PFSK-1 (cell line): Measurements from ENCODE around the gene GAMT.

Source experiments
- FOXP2 ChIP-seq: optimal IDR thresholded peaks from 2 replicates; pipeline ENCODE3; 2011; ENCODE audit warnings: borderline replicate concordance, control low read depth, inconsistent platforms; ENCODE audit not compliant: insufficient read depth; ENCODE audit errors: extremely low read length, extremely low read depth
- POLR2AphosphoS5 ChIP-seq: IDR thresholded peaks from 2 replicates; pipeline ENCODE4 v1.6.1; 2012; ENCODE audit warnings: low read depth, mild to moderate bottlenecking, control low read depth, low read length, moderate library complexity
- SIN3A ChIP-seq: IDR thresholded peaks from 2 replicates; pipeline ENCODE4 v1.6.1; 2012; ENCODE audit warnings: mild to moderate bottlenecking, low read length, moderate library complexity, borderline replicate concordance; ENCODE audit not compliant: insufficient read depth
- TAF1 ChIP-seq: IDR thresholded peaks from 2 replicates; pipeline ENCODE4 v1.6.1; 2012; ENCODE audit warnings: low read length, control low read depth, borderline replicate concordance; ENCODE audit not compliant: insufficient read depth
- TF ChIP-seq, protein P1 (sequence below), 2 experiments: IDR thresholded peaks; 2 replicates each; pipeline versions ENCODE4 v1.6.1 to v1.8.0; 2011 to 2012; ENCODE audit warnings: low read depth in 2 of 2, low read length in 2 of 2, control low read depth in 1 of 2, inconsistent platforms in 1 of 2, mild to moderate bottlenecking in 1 of 2, moderate library complexity in 1 of 2; ENCODE audit not compliant: insufficient read depth in 1 of 2

GAMT gene

DNA sequence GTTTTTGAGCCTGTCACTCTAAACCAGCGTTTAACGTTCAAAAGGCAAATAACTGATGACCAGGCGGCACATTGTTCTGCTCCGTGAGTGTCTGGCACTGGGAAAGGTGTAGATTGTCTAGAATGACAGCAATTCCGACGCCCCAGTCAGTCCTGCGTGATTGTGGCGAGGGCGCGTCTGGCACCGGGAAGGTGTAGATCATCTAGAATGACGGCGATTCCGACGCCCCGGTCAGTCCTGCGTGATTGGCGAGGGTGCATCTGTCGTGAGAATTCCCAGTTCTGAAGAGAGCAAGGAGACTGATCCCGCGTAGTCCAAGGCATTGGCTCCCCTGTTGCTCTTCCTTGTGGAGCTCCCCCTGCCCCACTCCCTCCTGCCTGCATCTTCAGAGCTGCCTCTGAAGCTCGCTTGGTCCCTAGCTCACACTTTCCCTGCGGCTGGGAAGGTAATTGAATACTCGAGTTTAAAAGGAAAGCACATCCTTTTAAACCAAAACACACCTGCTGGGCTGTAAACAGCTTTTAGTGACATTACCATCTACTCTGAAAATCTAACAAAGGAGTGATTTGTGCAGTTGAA, 43.7 kb downstream of the GAMT start:
- no peak for TF ChIP-seq FOXP2
- no peak for TF ChIP-seq POLR2AphosphoS5
- no peak for TF ChIP-seq TAF1
- no peak for TF ChIP-seq SIN3A
- TF ChIP-seq, protein P1, sequence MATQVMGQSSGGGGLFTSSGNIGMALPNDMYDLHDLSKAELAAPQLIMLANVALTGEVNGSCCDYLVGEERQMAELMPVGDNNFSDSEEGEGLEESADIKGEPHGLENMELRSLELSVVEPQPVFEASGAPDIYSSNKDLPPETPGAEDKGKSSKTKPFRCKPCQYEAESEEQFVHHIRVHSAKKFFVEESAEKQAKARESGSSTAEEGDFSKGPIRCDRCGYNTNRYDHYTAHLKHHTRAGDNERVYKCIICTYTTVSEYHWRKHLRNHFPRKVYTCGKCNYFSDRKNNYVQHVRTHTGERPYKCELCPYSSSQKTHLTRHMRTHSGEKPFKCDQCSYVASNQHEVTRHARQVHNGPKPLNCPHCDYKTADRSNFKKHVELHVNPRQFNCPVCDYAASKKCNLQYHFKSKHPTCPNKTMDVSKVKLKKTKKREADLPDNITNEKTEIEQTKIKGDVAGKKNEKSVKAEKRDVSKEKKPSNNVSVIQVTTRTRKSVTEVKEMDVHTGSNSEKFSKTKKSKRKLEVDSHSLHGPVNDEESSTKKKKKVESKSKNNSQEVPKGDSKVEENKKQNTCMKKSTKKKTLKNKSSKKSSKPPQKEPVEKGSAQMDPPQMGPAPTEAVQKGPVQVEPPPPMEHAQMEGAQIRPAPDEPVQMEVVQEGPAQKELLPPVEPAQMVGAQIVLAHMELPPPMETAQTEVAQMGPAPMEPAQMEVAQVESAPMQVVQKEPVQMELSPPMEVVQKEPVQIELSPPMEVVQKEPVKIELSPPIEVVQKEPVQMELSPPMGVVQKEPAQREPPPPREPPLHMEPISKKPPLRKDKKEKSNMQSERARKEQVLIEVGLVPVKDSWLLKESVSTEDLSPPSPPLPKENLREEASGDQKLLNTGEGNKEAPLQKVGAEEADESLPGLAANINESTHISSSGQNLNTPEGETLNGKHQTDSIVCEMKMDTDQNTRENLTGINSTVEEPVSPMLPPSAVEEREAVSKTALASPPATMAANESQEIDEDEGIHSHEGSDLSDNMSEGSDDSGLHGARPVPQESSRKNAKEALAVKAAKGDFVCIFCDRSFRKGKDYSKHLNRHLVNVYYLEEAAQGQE (IDR thresholded peaks at IDR 0.05; ENCODE audit: insufficient read depth in 1 of 2, low read depth in 2 of 2, low read length in 2 of 2), result no peak

DNA sequence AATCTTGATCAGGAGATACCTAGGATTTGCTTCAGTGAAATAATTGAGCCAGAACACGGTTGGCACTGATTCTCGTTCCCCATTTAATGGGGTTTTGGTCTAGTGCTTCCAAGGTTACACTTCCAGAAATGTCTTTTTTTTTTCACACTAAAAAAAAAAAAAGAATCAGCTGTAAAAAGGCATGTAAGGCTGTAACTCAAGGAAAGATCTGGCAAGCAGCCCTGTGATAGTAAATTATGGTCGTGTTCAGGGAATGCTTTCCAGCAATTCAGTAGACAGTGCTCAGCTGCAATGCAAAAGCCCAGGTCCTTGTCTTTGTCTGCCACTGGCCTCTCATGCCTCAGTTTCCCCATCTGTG, 44.9 kb downstream of the GAMT start:
- TF ChIP-seq POLR2AphosphoS5 (no peak), FOXP2 (no peak), SIN3A (no peak)

DNA sequence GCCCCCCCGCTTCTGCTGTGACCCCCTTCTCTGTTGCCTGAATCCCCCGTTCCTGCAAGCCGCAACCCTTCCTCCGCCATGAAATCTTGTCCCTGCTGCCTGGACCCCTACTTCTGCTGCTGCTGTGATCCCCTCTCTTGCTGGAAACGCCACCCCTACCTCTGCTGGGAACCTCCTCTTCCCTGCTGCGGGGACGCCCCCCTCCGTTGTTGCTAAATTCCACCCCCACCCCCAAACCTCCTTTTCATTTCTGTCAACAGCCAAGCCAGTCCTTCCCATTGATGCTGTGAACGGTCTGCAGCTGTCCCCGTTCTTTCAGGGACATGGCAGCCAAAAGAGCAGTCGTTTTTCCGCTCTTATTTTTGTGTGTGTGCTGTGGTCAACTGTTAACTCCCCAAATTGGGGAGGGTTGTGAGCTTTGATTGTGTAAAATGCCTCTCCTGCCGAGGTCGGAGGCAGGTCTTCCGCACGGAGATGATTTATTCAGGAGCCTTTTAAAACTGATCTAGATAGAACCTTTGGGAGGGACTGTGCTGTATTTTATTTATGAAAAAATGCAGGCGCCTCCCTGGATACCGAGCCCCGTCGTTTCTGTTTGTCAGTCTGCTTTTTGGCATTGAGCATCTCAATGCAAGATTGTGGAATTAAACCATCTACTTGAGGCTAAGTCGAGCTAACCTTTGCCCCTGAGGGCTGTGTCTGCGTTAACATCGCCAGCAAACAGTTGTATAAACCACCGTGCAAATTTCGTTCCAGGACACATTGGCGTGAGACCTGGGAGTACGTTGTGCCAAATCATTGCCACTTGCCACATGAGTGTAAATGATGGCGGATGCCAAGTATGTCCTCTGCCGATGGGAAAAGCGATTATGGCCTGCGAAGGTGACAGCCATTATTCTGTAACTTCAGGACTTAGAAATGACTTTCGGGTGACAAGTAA, 45.5 kb downstream of the GAMT start:
- TF ChIP-seq, protein P1 (IDR thresholded peaks at IDR 0.05; ENCODE audit: insufficient read depth in 1 of 2, low read depth in 2 of 2, low read length in 2 of 2), result no peak
- TF ChIP-seq TAF1, result no peak
- no peak for TF ChIP-seq POLR2AphosphoS5
- TF ChIP-seq SIN3A, result no peak
- no peak for TF ChIP-seq FOXP2

DNA sequence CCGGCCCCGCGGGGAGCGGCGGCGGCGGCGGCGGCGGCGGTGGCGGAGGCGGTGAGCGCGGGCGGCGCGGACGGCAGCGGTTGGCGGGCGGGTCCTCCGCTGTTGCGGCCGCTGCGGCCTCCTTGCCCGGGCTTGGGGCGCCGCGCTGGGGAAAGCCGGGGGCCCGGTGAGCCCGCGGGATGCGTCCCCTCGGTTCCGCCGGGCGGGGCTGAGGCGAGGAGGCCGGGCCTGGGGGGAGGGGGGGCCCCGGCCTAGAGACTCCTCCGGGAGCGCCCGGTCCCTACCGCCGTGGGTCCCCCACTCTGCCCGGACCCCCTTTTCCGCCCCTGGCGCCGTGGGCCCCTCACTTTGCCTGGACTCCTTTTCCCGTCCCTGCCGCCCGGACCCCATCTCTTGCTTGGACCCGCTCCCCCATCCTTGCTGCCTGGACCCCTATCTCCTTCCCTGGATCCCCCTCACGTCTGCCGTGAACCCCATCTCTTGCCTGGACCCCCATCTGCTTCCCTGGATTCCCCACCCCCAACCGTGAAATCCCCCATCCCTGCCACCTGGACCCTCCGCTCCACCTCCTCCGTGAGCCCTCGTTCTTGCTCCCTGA, 46.3 kb downstream of the GAMT start:
- TF ChIP-seq SIN3A (no peak), FOXP2 (no peak), POLR2AphosphoS5 (no peak; the same call in 1 of the 2 replicates), TAF1 (no peak)
- TF ChIP-seq, protein P1 (IDR thresholded peaks at IDR 0.05; ENCODE audit: insufficient read depth in 1 of 2, low read depth in 2 of 2, low read length in 2 of 2), result no peak

DNA sequence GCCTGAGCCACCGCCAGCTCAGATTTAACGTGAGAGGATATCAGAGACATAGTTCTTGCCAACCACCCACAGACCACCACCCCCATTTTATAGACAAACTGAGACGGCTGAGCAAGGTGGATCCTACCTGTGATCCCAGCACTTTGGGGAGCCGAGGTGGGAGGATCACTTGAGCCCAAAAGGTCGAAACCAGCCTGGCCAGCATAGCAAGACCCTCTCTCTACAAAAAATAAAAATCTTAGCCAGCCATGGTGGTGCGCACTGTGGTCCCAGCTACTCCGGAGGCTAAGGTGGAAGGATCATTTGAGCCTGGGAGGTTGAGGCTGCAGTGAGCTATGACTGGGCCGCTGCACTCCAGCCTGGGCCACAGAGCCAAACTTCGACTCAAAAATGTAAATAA, 48.2 kb downstream of the GAMT start:
- TF ChIP-seq FOXP2 (no peak), POLR2AphosphoS5 (no peak), TAF1 (no peak), SIN3A (no peak)
- TF ChIP-seq, protein P1 (IDR thresholded peaks at IDR 0.05; ENCODE audit: insufficient read depth in 1 of 2, low read depth in 2 of 2, low read length in 2 of 2), result no peak
